OCI-LY3 (cell line): ENCODE results near the gene PRM1.

Experiments
- EZH2phosphoT487 ChIP-seq: fragments of 200-600 bp; shearing (Covaris generic); IDR thresholded peaks from 2 replicates; pipeline ENCODE4 v1.6.1; 2018; ENCODE audit warnings: antibody characterized with exemption, mixed run types, low read depth
- TF ChIP-seq, protein P1 (sequence below): fragments of 200-600, 300-600 bp; sonication (generic); IDR thresholded peaks from 2 replicates; pipeline ENCODE4 v1.5.1; 2014; ENCODE audit warnings: antibody characterized with exemption, low read length, low read depth

DNA sequence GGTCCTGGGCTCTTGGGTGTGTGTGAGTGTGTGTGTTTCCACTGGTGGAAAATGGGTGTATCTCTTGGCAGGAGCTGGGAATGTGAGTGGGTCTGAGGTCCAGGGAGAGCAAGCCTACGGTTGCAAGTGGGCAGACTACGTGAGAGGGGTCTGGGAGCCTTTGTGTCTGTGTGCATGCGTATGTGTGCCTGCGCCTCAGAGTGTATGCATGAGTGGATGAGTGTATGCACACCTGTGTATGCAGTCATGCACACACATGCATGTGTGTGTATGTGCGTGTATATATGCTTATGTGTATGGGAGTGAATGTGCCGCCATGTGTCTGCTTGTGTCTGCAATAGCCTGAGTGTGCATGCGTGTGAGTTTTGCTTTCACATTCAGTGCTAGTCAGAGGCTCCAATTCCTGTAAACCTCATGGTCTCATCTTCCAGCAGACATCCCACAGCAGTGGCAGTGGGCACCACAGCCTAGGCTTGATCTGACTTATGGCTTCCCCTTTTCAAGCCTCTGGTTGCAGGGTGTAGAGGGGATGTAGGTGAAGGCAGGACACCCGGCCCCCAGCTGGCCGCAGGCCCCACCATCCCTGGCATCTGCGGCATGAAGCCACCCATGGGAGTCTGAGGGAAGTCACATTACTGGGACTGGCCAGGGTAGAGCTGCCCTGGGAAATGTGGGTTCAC is 44.4 kb upstream of the PRM1 start:
- TF ChIP-seq, protein P1, sequence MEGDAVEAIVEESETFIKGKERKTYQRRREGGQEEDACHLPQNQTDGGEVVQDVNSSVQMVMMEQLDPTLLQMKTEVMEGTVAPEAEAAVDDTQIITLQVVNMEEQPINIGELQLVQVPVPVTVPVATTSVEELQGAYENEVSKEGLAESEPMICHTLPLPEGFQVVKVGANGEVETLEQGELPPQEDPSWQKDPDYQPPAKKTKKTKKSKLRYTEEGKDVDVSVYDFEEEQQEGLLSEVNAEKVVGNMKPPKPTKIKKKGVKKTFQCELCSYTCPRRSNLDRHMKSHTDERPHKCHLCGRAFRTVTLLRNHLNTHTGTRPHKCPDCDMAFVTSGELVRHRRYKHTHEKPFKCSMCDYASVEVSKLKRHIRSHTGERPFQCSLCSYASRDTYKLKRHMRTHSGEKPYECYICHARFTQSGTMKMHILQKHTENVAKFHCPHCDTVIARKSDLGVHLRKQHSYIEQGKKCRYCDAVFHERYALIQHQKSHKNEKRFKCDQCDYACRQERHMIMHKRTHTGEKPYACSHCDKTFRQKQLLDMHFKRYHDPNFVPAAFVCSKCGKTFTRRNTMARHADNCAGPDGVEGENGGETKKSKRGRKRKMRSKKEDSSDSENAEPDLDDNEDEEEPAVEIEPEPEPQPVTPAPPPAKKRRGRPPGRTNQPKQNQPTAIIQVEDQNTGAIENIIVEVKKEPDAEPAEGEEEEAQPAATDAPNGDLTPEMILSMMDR, result no peak
- no peak for TF ChIP-seq EZH2phosphoT487
